A673 (cell line): ENCODE measurements around the gene GATB. TPM values are rescaled to one million over a fixed set of nuclear protein-coding genes. Genes with fewer than 3 reads are reported as not detected.

Experiments
- BruUV-seq: library from RNA; stranded (reverse); fragments of 400-500 nt; replicated peaks from 2 replicates; lab custom pipeline; 2021; lab: Mats Ljungman, UMichigan
- CTCF ChIA-PET: fragments of 300-600 bp; sonication (Branson Sonifier 250); formaldehyde crosslinking; loops from one replicate; lab custom pipeline; 2022; ENCODE audit warnings: antibody characterized with exemption; lab: Charles Lee
- POLR2A ChIA-PET: fragments of 300-600 bp; sonication (Branson Sonifier 250); formaldehyde crosslinking; loops from one replicate; lab custom pipeline; 2022; ENCODE audit warnings: antibody characterized with exemption; ENCODE audit not compliant: low non-redundant PET; lab: Charles Lee
- DNase-seq: peaks from one replicate; pipeline ENCODE4 v3.0.0-alpha.2; 2015; ENCODE audit warnings: low spot score
- H3K27ac ChIP-seq: fragments of 200-600 bp; sonication (generic); 2 replicates; pipeline ENCODE4 v1.5.1; 2016; ENCODE audit warnings: mixed run types, low read depth, mild to moderate bottlenecking, mixed read lengths, antibody characterized with exemption, low read length; ENCODE audit not compliant: poor library complexity, severe bottlenecking
- H3K27me3 ChIP-seq: fragments of 200-600 bp; sonication (generic); replicated peaks from 2 replicates; pipeline ENCODE4 v1.6.1; 2017; ENCODE audit warnings: mixed run types, low read depth, mild to moderate bottlenecking, mixed read lengths, antibody characterized with exemption, low read length; ENCODE audit not compliant: insufficient read depth, poor library complexity
- H3K36me3 ChIP-seq: fragments of 200-600 bp; sonication (generic); 2 replicates; pipeline ENCODE4 v1.6.1; 2016; ENCODE audit warnings: mixed run types, mild to moderate bottlenecking, mixed read lengths, antibody characterized with exemption, low read length; ENCODE audit not compliant: insufficient read depth, poor library complexity, severe bottlenecking
- H3K4me1 ChIP-seq: fragments of 200-600 bp; sonication (generic); 2 replicates; pipeline ENCODE4 v1.6.1; 2017; ENCODE audit warnings: mixed run types, mild to moderate bottlenecking, mixed read lengths, antibody characterized with exemption, low read length; ENCODE audit not compliant: insufficient read depth, poor library complexity, severe bottlenecking
- H3K4me3 ChIP-seq: fragments of 200-600 bp; sonication (generic); 2 replicates; pipeline ENCODE4 v1.5.1; 2016; ENCODE audit warnings: low read depth, mixed run types, mild to moderate bottlenecking, mixed read lengths, low read length; ENCODE audit not compliant: poor library complexity, severe bottlenecking
- H3K9me3 ChIP-seq: fragments of 200-600 bp; sonication (generic); 2 replicates; pipeline ENCODE4 v1.6.1; 2016; ENCODE audit warnings: mixed run types, low read depth, mild to moderate bottlenecking, mixed read lengths, antibody characterized with exemption, low read length; ENCODE audit not compliant: poor library complexity, severe bottlenecking
- EZH2 ChIP-seq: fragments of 200-600 bp; sonication (generic); IDR thresholded peaks from 2 replicates; pipeline ENCODE4 v1.6.1; 2017; ENCODE audit warnings: borderline replicate concordance, low read depth, mild to moderate bottlenecking, mixed read lengths, antibody characterized with exemption, low read length; ENCODE audit not compliant: poor library complexity, severe bottlenecking
- intact Hi-C: fragments of 100-400 bp; cut with micrococcal nuclease; formaldehyde crosslinking; loops from one replicate; pipeline ENCODE4 v1.10.0; 2022; ENCODE audit not compliant: unreplicated experiment
- total RNA-seq: library from RNA; stranded (reverse); gene quantifications from 2 replicates; pipeline ENCODE4 v1.2.3, GENCODE V29; 2021
- TF ChIP-seq, protein P1 (sequence below): fragments of 300-800, 200-600 bp; sonication (generic); conservative IDR thresholded peaks from 2 replicates; pipeline ENCODE4 v1.5.1; 2017; ENCODE audit warnings: low read depth, mild to moderate bottlenecking, antibody characterized with exemption, low read length, moderate library complexity, mixed read lengths

The GATB gene
- total RNA-seq, 1 experiment from 2014 or later: 23.8 TPM

DNA sequence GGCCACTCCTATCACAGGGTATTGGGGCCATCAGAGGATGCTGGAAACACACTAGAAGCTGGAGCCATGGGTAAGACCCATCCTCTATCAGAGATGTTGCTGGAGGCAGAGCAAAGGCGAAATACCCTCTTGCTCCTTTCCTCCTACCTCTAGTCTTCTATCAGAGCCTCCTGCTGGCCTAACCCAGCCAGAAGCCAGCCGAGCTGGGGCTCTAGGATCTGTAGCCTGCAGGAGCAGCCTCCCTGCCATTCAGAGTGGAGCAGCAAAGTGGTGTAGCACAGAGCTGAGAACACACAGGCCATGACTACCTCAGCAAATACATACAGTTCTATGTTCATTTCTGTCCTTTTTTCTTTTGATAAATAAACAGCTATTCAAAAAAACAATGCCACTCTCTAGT is 35.7 kb downstream of the GATB start:
- no peak overlapping the region for H3K27ac ChIP-seq
- TF ChIP-seq, protein P1, sequence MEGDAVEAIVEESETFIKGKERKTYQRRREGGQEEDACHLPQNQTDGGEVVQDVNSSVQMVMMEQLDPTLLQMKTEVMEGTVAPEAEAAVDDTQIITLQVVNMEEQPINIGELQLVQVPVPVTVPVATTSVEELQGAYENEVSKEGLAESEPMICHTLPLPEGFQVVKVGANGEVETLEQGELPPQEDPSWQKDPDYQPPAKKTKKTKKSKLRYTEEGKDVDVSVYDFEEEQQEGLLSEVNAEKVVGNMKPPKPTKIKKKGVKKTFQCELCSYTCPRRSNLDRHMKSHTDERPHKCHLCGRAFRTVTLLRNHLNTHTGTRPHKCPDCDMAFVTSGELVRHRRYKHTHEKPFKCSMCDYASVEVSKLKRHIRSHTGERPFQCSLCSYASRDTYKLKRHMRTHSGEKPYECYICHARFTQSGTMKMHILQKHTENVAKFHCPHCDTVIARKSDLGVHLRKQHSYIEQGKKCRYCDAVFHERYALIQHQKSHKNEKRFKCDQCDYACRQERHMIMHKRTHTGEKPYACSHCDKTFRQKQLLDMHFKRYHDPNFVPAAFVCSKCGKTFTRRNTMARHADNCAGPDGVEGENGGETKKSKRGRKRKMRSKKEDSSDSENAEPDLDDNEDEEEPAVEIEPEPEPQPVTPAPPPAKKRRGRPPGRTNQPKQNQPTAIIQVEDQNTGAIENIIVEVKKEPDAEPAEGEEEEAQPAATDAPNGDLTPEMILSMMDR: no peak
- TF ChIP-seq EZH2: no peak
- no peaks in the 10 kb centered on the region for H3K4me1 ChIP-seq
- no peaks in the 10 kb centered on the region for H3K9me3 ChIP-seq
- no peaks in the 10 kb centered on the region for H3K36me3 ChIP-seq
- H3K27me3 ChIP-seq: no peaks in the 10 kb centered on the region
- ChIA-PET CTCF (no interaction called here), POLR2A (no interaction called here)
- H3K4me3 ChIP-seq: no peak overlapping the region
- no peak for DNase-seq
- intact Hi-C loops: no loop called here
- BruUV-seq: no TSS peak

DNA sequence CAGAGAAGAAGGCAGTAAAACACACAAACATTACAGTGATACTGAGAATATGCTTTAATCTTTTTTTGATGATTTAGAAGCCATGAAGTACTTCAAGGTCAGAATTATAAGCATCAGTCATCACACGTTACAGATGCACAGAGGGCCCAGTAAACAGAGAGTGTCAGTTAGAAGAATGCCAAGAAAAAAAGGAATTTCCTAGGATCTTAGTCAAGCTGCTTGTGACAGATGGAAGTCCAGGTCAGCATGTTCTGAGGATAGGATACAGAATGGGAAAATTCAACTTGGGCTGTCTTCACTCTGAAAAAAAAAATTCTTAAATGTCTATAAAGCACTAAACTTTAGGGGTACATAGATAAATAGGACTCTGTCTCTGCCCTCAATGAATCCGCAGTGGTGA is 38.9 kb downstream of the GATB start:
- Histone ChIP-seq H3K36me3 (no peaks in the 10 kb centered on the region), H3K4me1 (peaks cover 17% of the 10 kb centered on the region), H3K4me3 (no peak overlapping the region), H3K9me3 (no peaks in the 10 kb centered on the region), H3K27ac (no peak overlapping the region), H3K27me3 (no peaks in the 10 kb centered on the region)
- CTCF ChIA-PET: no interaction called here
- TF ChIP-seq EZH2: no peak
- TF ChIP-seq, protein P1: no peak
- intact Hi-C loops: no loop called here
- BruUV-seq: no TSS peak
- no peak for DNase-seq
- POLR2A ChIA-PET: no interaction called here

DNA sequence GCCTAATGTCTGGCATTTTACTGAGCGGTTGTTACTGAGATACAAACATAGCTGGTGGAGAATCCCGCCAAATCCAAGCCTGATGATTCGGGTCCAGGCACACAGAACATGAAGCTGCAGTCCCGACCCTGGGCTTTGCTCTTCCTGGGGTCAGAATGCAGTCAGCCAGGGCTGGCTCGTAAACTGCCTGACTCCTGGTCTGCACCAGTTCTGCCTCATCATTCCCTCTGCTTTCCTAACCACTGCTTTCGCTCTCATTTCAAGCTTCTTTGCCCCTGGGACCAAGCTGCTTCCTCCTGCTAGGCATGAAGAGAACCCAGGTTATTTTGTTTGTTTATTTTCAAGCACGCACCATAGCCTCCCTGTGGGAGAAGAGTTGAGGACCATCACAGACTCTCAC is 39.3 kb downstream of the GATB start:
- DNase-seq: no peak
- POLR2A ChIA-PET: no interaction called here
- CTCF ChIA-PET: no interaction called here
- peaks cover 17% of the 10 kb centered on the region for H3K4me1 ChIP-seq
- BruUV-seq: no TSS peak
- intact Hi-C loops: no loop called here
- no peaks in the 10 kb centered on the region for H3K27me3 ChIP-seq
- H3K27ac ChIP-seq: no peak overlapping the region
- H3K9me3 ChIP-seq: no peaks in the 10 kb centered on the region
- no peaks in the 10 kb centered on the region for H3K36me3 ChIP-seq
- no peak overlapping the region for H3K4me3 ChIP-seq
- TF ChIP-seq EZH2: no peak
- TF ChIP-seq, protein P1: no peak
